ENCODE results near the gene PALLD.

The PALLD gene

DNA sequence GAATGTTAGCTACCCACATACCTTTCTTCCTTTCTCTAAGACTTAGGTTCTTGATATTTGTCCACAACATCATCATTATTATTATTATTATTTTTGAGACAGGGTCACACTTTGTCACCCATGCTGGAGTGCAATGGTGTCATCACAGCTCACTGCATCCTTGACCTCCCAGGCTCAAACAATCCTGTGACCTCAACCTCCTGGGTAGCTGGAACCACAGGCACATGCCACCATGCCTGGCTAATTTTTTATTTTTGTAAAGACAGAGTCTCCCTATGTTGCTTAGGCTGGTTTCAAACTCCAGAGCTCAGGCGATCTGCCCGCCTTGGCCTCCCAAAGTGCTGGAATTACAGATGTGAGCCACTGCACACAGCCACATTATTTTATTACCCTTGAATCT lies 394.2 kb downstream of the PALLD start:
- TF ChIP-seq, protein P1, sequence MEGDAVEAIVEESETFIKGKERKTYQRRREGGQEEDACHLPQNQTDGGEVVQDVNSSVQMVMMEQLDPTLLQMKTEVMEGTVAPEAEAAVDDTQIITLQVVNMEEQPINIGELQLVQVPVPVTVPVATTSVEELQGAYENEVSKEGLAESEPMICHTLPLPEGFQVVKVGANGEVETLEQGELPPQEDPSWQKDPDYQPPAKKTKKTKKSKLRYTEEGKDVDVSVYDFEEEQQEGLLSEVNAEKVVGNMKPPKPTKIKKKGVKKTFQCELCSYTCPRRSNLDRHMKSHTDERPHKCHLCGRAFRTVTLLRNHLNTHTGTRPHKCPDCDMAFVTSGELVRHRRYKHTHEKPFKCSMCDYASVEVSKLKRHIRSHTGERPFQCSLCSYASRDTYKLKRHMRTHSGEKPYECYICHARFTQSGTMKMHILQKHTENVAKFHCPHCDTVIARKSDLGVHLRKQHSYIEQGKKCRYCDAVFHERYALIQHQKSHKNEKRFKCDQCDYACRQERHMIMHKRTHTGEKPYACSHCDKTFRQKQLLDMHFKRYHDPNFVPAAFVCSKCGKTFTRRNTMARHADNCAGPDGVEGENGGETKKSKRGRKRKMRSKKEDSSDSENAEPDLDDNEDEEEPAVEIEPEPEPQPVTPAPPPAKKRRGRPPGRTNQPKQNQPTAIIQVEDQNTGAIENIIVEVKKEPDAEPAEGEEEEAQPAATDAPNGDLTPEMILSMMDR (IDR thresholded peaks at IDR 0.05; ENCODE audit: low read depth, low read length) = no peak
- Histone ChIP-seq H3K9me3 (no peaks in the 10 kb centered on the region), H3K4me1 (peaks cover 5% of the 10 kb centered on the region; the same call in 1 of the 2 replicates), H3K36me3 (peaks cover 19% of the 10 kb centered on the region), H3K4me3 (ENCODE audit: low read depth, low read length) (no peak overlapping the region), H3K27me3 (no peaks in the 10 kb centered on the region)
- no peak for DNase-seq

DNA sequence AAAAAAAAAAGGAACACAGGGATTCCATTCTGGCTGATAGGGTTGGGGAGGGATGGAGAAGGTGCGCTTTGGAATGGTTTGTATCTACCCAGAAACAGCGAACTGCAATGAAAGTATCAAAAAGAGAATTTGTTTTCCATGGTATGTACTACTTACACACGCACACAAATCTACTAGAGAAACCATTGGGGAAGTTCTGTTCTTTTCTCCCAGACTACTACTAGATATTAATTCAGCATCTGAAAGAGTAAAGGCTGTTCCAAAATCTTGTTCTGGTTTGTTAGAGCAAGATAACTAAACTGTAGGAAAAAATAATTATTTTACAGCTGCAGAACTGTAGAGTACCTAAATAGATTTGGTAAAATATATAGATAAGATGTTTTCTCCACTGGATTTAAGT lies 394.8 kb downstream of the PALLD start:
- no peaks in the 10 kb centered on the region for H3K27me3 ChIP-seq

DNA sequence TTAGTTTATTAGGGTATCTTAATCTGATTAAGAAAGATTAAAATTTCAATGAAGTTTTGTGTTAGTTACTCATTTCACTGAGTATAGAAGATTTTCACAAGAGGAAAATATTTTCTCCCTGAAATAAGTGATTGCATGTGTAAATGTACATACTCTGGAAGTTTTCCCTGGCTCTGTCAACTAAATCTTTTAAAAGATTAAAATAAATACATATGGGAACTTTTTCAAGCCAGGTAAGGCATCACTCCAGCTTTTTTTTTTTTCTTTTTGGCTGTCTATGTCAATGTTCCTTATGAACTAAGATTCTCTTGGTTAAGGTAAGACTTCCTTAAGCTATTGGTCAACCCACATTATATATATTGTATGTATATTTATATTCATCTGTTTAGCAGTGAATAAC lies 395.6 kb downstream of the PALLD start:
- TF ChIP-seq, protein P1 (IDR thresholded peaks at IDR 0.05; ENCODE audit: low read depth, low read length) = no peak
- peaks cover 31% of the 10 kb centered on the region for H3K36me3 ChIP-seq
- peaks cover 1% of the 10 kb centered on the region; the same call in 1 of the 2 replicates for H3K4me1 ChIP-seq
- H3K27me3 ChIP-seq = no peaks in the 10 kb centered on the region
- no peaks in the 10 kb centered on the region for H3K9me3 ChIP-seq
- H3K4me3 ChIP-seq (ENCODE audit: low read depth, low read length) = no peak overlapping the region
- DNase-seq = no peak

More for the DNA sequence above, 394.8 kb downstream of the PALLD start:
- Histone ChIP-seq H3K9me3 (no peaks in the 10 kb centered on the region), H3K4me1 (peaks cover 5% of the 10 kb centered on the region; the same call in 1 of the 2 replicates), H3K4me3 (ENCODE audit: low read depth, low read length) (no peak overlapping the region), H3K36me3 (peaks cover 25% of the 10 kb centered on the region)
- DNase-seq = no peak
- TF ChIP-seq, protein P1 (IDR thresholded peaks at IDR 0.05; ENCODE audit: low read depth, low read length) = no peak

DNA sequence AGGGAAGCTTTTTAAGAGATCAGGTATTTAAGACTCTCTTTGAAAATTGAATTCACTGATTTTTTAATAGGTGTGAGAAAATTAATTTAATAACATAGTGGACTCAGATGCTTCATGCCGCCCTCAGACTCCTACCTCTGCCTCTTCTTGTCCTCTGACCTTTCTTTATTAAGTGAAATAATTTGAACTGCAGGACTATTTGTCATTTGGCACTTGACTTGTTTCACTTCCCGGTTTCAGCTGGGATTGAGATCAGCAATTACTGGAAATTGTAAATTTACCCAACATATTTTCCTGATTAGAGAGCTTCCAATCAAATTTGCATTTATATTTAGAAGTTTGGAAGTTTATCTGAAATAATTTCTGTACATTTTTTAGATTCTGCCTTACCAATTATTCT lies 396.4 kb downstream of the PALLD start:
- TF ChIP-seq, protein P1 (IDR thresholded peaks at IDR 0.05; ENCODE audit: low read depth, low read length) = no peak
- no peak overlapping the region for H3K4me3 ChIP-seq (ENCODE audit: low read depth, low read length)
- H3K4me1 ChIP-seq = no peaks in the 10 kb centered on the region
- H3K27me3 ChIP-seq = no peaks in the 10 kb centered on the region
- H3K9me3 ChIP-seq = no peaks in the 10 kb centered on the region
- no peak for DNase-seq
- peaks cover 32% of the 10 kb centered on the region for H3K36me3 ChIP-seq

DNA sequence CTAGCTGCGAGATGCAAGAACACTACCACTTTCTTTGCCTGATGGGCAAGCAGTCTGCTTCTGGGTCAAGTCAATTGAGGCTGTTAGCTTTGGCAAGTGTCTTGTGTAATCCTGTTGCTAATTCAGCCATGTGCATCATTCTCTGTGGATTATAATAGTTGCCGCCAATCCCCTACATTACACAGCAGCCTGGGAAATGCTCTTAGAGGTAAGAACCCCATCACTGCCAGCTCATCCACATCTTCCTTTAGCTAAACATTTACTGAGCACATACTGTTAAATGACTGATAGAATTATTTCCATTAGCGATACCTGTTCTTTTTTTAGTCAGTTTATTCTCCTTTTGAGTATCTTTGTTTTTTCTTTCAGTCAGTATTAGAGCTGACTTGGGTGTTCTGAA lies 397.0 kb downstream of the PALLD start:
- Histone ChIP-seq H3K4me1 (no peaks in the 10 kb centered on the region), H3K36me3 (peaks cover 37% of the 10 kb centered on the region), H3K27me3 (no peaks in the 10 kb centered on the region), H3K4me3 (ENCODE audit: low read depth, low read length) (no peak overlapping the region), H3K9me3 (no peaks in the 10 kb centered on the region)
- TF ChIP-seq, protein P1 (IDR thresholded peaks at IDR 0.05; ENCODE audit: low read depth, low read length) = no peak
- no peak for DNase-seq

DNA sequence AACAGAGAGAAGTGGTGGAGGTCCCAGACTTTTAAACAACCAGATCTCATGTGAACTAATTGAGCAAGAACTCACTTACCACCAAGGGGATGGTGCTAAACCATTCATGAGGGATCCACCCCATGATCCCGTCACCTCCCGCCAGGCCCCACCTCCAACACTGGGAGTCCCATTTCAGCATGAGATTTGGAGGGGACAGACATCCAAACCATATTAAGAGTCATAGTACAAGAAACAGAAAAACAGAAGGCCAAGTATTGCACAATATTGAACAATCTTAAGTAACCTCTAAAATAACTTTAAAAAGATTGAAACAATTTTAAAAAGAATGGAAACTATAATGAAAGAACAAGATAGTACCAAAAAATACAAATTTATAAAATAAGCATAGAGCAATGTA lies 403.2 kb downstream of the PALLD start:
- H3K9me3 ChIP-seq = no peaks in the 10 kb centered on the region
- TF ChIP-seq, protein P1 (IDR thresholded peaks at IDR 0.05; ENCODE audit: low read depth, low read length) = no peak
- peaks cover 30% of the 10 kb centered on the region for H3K36me3 ChIP-seq
- H3K4me3 ChIP-seq (ENCODE audit: low read depth, low read length) = no peak overlapping the region
- no peaks in the 10 kb centered on the region for H3K27me3 ChIP-seq
- H3K4me1 ChIP-seq = no peaks in the 10 kb centered on the region
- no peak for DNase-seq
